Thyroid gland (tissue), 4 donors: Measurements from ENCODE around the gene RAMP3. TPM values are rescaled to one million over a fixed set of nuclear protein-coding genes. Genes with fewer than 3 reads are reported as not detected.

Experiments
- DNase-seq, 2 donors: peaks; one replicate each; pipeline ENCODE4 v3.0.0-alpha.2; 2019
- H3K27ac ChIP-seq, 3 donors: fragments of 200-600 bp; sonication (generic); 1 replicate in 2 of 3; 2 replicates in 1 of 3; pipeline ENCODE4 v1.5.1; 2016 to 2019; ENCODE audit warnings: mild to moderate bottlenecking in 1 of 3, moderate library complexity in 1 of 3
- H3K27me3 ChIP-seq: fragments of 200-600 bp; sonication (generic); one replicate; pipeline ENCODE4 v1.5.1; 2019
- H3K36me3 ChIP-seq, 2 donors: fragments of 200-600 bp; sonication (generic); one replicate each; pipeline ENCODE4 v1.5.1; 2016 to 2019
- H3K4me1 ChIP-seq, 2 donors: fragments of 200-600 bp; sonication (generic); one replicate each; pipeline ENCODE4 v1.5.1; 2017 to 2019
- H3K4me3 ChIP-seq, 3 donors: fragments of 200-600 bp; sonication (generic); replicated peaks in 1 of 3; 1 replicate in 2 of 3; 2 replicates in 1 of 3; pipeline ENCODE4 v1.5.1; 2016; ENCODE audit warnings: mild to moderate bottlenecking in 1 of 3
- H3K9me3 ChIP-seq: fragments of 200-600 bp; sonication (generic); one replicate; pipeline ENCODE4 v1.5.1; 2017
- POLR2A ChIP-seq, 2 donors: fragments of 450-650 bp; IDR thresholded peaks; one replicate each; pipeline ENCODE4 v1.6.1; 2017; ENCODE audit warnings: antibody characterized with exemption in 2 of 2, mild to moderate bottlenecking in 2 of 2, moderate library complexity in 1 of 2
- WGBS, 2 donors: methylation state at CpG; one replicate each; pipeline ENCODE4 v1.1.5; 2017; 5-methylcytosine and 5-hydroxymethylcytosine counted together
- intact Hi-C: fragments of 100-400 bp; cut with DNase I; formaldehyde crosslinking; loops from one replicate; pipeline ENCODE4 v1.15.1; 2023
- total RNA-seq, 4 donors: library from RNA; depleted of rRNA; stranded (reverse); fragments of >200 nt; gene quantifications; one replicate each; pipeline ENCODE4 v1.2.3, GENCODE V29; 2016
- TF ChIP-seq, protein P1 (sequence below), 6 experiments: fragments of 200-600 bp in 3 of 6; fragments of 450-650 bp in 3 of 6; sonication (generic) in 3 of 6; IDR thresholded peaks; one replicate each; pipeline ENCODE4 v1.5.1; 2016 to 2019; ENCODE audit warnings: antibody characterized with exemption in 6 of 6, mild to moderate bottlenecking in 2 of 6, inconsistent platforms in 1 of 6, moderate library complexity in 1 of 6

RAMP3 gene
- total RNA-seq, 4 donors from 2014 or later: 40.1 to 145 (median 73.1) TPM

DNA sequence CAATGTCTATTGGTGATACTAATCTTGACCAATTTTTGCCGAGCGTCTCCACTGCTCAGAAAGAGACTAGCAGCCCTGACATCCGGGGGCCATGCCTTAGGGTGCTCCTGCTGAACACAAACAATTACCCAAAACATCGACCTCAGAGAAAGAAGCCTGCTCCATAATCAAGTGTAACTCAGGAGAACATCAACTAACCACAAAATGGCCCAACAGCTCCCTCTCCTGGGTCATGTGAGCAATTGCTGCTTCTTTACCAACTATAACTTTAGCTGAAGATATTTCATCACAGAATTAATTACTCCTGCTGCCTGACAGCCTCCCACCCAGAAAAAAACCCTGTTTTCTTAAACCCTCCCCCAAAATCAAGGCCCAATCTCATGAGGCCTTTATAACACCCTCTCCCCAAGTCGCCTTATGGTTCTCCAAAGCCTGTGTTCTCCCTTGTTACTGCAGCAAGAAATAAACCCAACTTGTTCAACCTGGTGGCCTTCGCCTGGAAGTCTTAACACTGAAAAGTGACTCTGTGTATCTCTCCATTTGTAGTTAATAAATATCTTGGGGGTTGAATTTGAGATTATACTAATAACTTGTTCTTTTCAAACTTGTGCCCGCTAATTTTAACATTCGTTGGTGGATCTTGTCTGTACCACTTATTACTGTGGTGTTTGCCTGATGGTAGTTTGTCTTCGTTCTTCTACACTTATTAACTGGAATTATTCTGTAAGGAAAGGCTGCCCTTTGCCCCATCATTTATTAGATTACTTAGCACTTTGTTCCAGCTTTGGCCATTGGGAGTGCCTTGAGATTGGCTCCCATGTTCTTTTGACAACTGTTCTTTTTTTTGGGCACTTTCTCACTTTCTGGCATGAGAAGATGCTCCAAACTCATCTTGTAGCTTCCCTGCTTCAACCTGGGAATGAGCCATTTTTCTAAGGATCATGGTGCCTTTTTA, 21.2 kb upstream of the RAMP3 start:
- peak; percentile 41 to 69 for DNase-seq
- intact Hi-C loops: loop anchor here (5.0 to 10.0 kb wide), 3 partner anchors 169 to 572 kb away; no protein-coding TSS in a partner anchor
- WGBS, 2 donors: 44 to 47% methylated on average over 9 of the region's 9 CpGs

DNA sequence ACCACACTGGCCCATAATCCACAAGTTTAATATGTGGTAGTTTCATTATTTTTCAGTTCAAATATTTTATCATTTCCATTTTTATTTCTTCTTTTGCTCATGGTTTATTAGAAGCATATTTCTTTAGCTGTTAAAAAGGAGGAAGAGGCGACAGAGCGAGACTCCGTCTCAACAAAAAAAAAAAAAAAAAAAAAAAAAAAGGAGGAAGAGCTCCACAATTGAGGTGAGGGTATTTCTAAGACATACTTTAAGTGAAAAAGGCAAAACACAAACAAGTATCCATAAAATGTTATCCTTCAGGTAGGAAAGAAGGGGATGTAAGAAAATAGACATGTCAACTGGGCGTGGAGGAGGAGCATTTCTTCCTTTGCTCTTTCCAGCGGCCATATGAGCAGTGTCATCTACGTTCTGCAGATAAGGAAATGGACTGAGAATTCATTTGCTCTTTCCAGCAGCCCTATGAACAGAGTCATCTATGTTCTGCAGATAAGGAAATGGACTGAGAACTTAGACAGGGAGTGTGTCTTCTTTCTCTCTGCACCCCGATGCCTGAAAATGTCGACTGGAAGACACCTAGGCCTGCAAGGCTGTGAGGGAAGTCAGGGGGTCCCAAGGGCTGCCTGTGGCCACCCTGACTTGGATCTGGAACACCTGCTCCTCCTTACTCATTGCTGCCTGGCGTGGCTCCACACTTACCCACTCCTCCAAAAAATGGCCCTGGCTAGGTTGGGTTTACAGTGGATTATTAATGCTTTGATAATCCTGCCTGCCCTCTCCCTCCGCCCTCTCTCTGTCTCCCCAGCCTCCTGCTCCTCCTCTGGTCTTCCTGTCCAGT, 18.9 kb upstream of the RAMP3 start:
- no peak for DNase-seq

More for the DNA sequence above, 21.2 kb upstream of the RAMP3 start:
- Histone ChIP-seq H3K9me3 (no peaks in the 10 kb centered on the region), H3K4me1 (no peaks in the 10 kb centered on the region), H3K36me3 (no peaks in the 10 kb centered on the region), H3K27me3 (no peaks in the 10 kb centered on the region), H3K27ac (no peak overlapping the region), H3K4me3 (no peak overlapping the region)
- TF ChIP-seq, protein P1, sequence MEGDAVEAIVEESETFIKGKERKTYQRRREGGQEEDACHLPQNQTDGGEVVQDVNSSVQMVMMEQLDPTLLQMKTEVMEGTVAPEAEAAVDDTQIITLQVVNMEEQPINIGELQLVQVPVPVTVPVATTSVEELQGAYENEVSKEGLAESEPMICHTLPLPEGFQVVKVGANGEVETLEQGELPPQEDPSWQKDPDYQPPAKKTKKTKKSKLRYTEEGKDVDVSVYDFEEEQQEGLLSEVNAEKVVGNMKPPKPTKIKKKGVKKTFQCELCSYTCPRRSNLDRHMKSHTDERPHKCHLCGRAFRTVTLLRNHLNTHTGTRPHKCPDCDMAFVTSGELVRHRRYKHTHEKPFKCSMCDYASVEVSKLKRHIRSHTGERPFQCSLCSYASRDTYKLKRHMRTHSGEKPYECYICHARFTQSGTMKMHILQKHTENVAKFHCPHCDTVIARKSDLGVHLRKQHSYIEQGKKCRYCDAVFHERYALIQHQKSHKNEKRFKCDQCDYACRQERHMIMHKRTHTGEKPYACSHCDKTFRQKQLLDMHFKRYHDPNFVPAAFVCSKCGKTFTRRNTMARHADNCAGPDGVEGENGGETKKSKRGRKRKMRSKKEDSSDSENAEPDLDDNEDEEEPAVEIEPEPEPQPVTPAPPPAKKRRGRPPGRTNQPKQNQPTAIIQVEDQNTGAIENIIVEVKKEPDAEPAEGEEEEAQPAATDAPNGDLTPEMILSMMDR (IDR thresholded peaks at IDR 0.05): peak; percentile 61 to 94 (median 84)
- TF ChIP-seq POLR2A (IDR thresholded peaks at IDR 0.05): no peak

DNA sequence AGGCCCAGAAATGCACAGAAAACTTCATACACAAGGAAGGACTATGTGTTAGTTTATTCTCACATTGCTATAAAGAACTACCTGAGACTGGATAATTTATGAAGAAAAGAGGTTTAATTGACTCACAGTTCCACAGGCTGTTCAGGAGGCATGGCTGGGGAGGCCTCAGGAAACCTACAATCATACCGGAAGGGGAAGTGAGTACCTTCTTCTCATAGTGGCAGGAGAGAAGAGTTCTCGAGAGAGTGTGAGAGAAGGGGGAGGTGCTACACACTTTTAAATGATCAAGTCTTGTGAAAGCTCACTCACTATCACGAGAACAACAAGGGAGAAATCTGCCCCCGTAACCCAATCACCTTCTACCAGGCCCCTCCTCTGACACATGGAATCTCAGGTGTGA, 16.8 kb upstream of the RAMP3 start:
- Histone ChIP-seq H3K27me3 (no peaks in the 10 kb centered on the region), H3K9me3 (no peaks in the 10 kb centered on the region), H3K4me1 (no peaks in the 10 kb centered on the region), H3K27ac (no peak overlapping the region), H3K4me3 (no peak overlapping the region), H3K36me3 (no peaks in the 10 kb centered on the region)
- DNase-seq: no peak
- WGBS, 2 donors: 79 to 86% methylated on average over 4 of the region's 4 CpGs
- intact Hi-C loops: no loop called here
- no peak for TF ChIP-seq POLR2A (IDR thresholded peaks at IDR 0.05)
- TF ChIP-seq, protein P1 (IDR thresholded peaks at IDR 0.05): no peak

More for the DNA sequence above, 18.9 kb upstream of the RAMP3 start:
- Histone ChIP-seq H3K4me3 (no peak overlapping the region), H3K9me3 (no peaks in the 10 kb centered on the region), H3K4me1 (no peaks in the 10 kb centered on the region), H3K27me3 (no peaks in the 10 kb centered on the region), H3K36me3 (no peaks in the 10 kb centered on the region), H3K27ac (no peak overlapping the region)
- no peak for TF ChIP-seq POLR2A (IDR thresholded peaks at IDR 0.05)
- TF ChIP-seq, protein P1 (IDR thresholded peaks at IDR 0.05): no peak
- intact Hi-C loops: loop anchor here (5.0 to 10.0 kb wide), 3 partner anchors 171 to 574 kb away; no protein-coding TSS in a partner anchor
- 80 to 82% methylated on average over 10 of the region's 10 CpGs for WGBS, 2 donors

DNA sequence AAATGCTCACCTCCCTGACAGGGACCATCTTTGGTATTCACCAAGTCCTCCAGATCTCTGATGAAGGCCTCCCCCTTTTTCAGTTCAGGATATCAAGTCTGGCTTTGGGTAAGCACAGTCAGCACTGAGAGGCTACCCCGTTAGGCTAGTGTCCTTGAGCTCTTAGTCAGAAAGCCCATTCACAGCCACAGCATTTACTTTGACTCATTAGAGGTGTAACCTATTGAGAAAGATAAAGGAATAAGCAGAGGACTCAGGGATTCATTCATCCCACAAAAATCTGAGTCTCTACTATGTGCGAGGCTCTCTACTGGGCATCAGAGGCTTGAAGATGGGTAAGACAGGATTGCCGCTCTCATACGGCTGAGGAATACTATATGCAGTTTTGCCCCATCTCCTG, 14.0 kb upstream of the RAMP3 start:
- no peaks in the 10 kb centered on the region for H3K27me3 ChIP-seq

More for the DNA sequence above, 14.0 kb upstream of the RAMP3 start:
- intact Hi-C loops: no loop called here
- H3K9me3 ChIP-seq: no peaks in the 10 kb centered on the region
- no peak overlapping the region for H3K27ac ChIP-seq
- WGBS, 2 donors: 91 to 93% methylated on average over 4 of the region's 4 CpGs
- TF ChIP-seq POLR2A (IDR thresholded peaks at IDR 0.05): no peak
- TF ChIP-seq, protein P1 (IDR thresholded peaks at IDR 0.05): no peak
- no peak overlapping the region for H3K4me3 ChIP-seq
- DNase-seq: no peak
- no peaks in the 10 kb centered on the region for H3K36me3 ChIP-seq
- no peaks in the 10 kb centered on the region for H3K4me1 ChIP-seq
